K562 (cell line): Measurements from ENCODE around the gene STMP1. TPM values are rescaled to one million over a fixed set of nuclear protein-coding genes. Genes with fewer than 3 reads are reported as not detected.

Experiments
- ATAC-seq: fragments of 200-7000 bp; cut with Tn5 transposase; 3 replicates; pipeline ENCODE4 v1.9.1; 2020; ENCODE audit warnings: moderate library complexity
- BruUV-seq: library from RNA; stranded (reverse); fragments of 400-500 nt; replicated peaks from 2 replicates; lab custom pipeline; 2021; lab: Mats Ljungman, UMichigan
- CTCF ChIA-PET: fragments of 300-600 bp; formaldehyde crosslinking; extraction: SDS; loops from one replicate; lab custom pipeline; 2021; ENCODE audit warnings: low intra/inter-chr PET ratio; lab: Yijun Ruan, JAX
- POLR2A ChIA-PET: fragments of 300-600, 350-650 bp; sonication (Branson Sonifier 250); formaldehyde crosslinking; extraction: SDS; loops from one replicate; lab custom pipeline; 2021; ENCODE audit warnings: antibody characterized with exemption, inconsistent platforms; lab: Yijun Ruan, JAX
- DNase-seq, 4 experiments: peaks; one replicate each; pipeline versions ENCODE4 v3.0.0 to v3.0.0-alpha.2; 2011 to 2018; ENCODE audit warnings: low spot score in 3 of 4, mixed read lengths in 3 of 4; ENCODE audit errors: extremely low read depth in 1 of 4
- FAIRE-seq: peaks from 2 replicates; lab custom pipeline; 2011; peaks lifted over from hg19 to GRCh38; lab: Jason Lieb, UNC
- H2AFZ ChIP-seq: 2 replicates; pipeline ENCODE4 v1.6.0; 2011; ENCODE audit warnings: low read depth, low read length, control low read depth, inconsistent platforms
- H3K27ac ChIP-seq: fragments of 200-600 bp; 3 replicates; pipeline ENCODE4 v1.8.0; 2011; ENCODE audit warnings: low read depth, mild to moderate bottlenecking, control low read depth, inconsistent platforms, low read length, moderate library complexity, mixed read lengths; ENCODE audit errors: extremely low read depth
- H3K27me3 ChIP-seq, 2 experiments: fragments of 300-600 bp in 1 of 2; 2 replicates in 1 of 2; 3 replicates in 1 of 2; pipeline versions ENCODE4 v1.6.0 to v1.8.0; 2011; ENCODE audit warnings: inconsistent platforms in 2 of 2, low read length in 2 of 2, mild to moderate bottlenecking in 1 of 2, mixed read lengths in 1 of 2, moderate library complexity in 1 of 2; ENCODE audit not compliant: control insufficient read depth in 2 of 2, insufficient read depth in 2 of 2
- H3K36me3 ChIP-seq: fragments of 300-600 bp; 3 replicates; pipeline ENCODE4 v1.8.0; 2011; ENCODE audit warnings: mild to moderate bottlenecking, low read length, inconsistent platforms; ENCODE audit not compliant: control insufficient read depth, insufficient read depth
- H3K4me1 ChIP-seq, 2 experiments: fragments of 200-600 bp in 1 of 2; replicated peaks in 1 of 2; 2 replicates in 1 of 2; 3 replicates in 1 of 2; pipeline versions ENCODE4 v1.5.1 to v1.8.0; 2011; ENCODE audit warnings: inconsistent platforms in 2 of 2, low read length in 2 of 2, mild to moderate bottlenecking in 1 of 2, mixed read lengths in 1 of 2, moderate library complexity in 1 of 2; ENCODE audit not compliant: control insufficient read depth in 2 of 2, insufficient read depth in 2 of 2
- H3K4me2 ChIP-seq: 2 replicates; pipeline ENCODE4 v1.6.1; 2011; ENCODE audit warnings: low read length, control low read depth, inconsistent platforms, mixed read lengths; ENCODE audit not compliant: insufficient read depth
- H3K4me3 ChIP-seq: fragments of 200-600 bp; sonication (generic), shearing (Covaris generic); 2 replicates; pipeline ENCODE4 v1.5.1; 2016; ENCODE audit warnings: control low read depth, inconsistent platforms
- H3K79me2 ChIP-seq: fragments of 200-600 bp; 3 replicates; pipeline ENCODE4 v1.8.0; 2011; ENCODE audit warnings: low read length, inconsistent platforms; ENCODE audit not compliant: control insufficient read depth, insufficient read depth
- H3K9ac ChIP-seq, 2 experiments: 2 replicates each; pipeline versions ENCODE4 v1.6.0 to v1.6.1; 2011; ENCODE audit warnings: low read depth in 2 of 2, low read length in 2 of 2, control low read depth in 1 of 2, inconsistent platforms in 1 of 2, mild to moderate bottlenecking in 1 of 2, mixed read lengths in 1 of 2; ENCODE audit not compliant: insufficient read depth in 1 of 2
- H3K9me1 ChIP-seq: one replicate; pipeline ENCODE4 v1.6.0; 2011; ENCODE audit warnings: inconsistent platforms, mild to moderate bottlenecking, low read length, moderate library complexity; ENCODE audit not compliant: control insufficient read depth, insufficient read depth
- H3K9me3 ChIP-seq: replicated peaks from 2 replicates; pipeline ENCODE4 v1.5.1; 2011; ENCODE audit warnings: low read depth, low read length, inconsistent platforms; ENCODE audit not compliant: control insufficient read depth, insufficient read depth
- H4K20me1 ChIP-seq: replicated peaks from 2 replicates; pipeline ENCODE4 v1.6.1; 2011; ENCODE audit warnings: low read length, inconsistent platforms, mixed read lengths; ENCODE audit not compliant: control insufficient read depth, insufficient read depth
- CCNT2 ChIP-seq: IDR thresholded peaks from 2 replicates; pipeline ENCODE4 v1.6.1; 2011; ENCODE audit warnings: borderline replicate concordance, low read depth, mild to moderate bottlenecking, moderate library complexity, mixed read lengths, low read length; ENCODE audit not compliant: insufficient read length; ENCODE audit errors: extremely low read depth
- EZH2 ChIP-seq: IDR thresholded peaks from 2 replicates; pipeline ENCODE4 v1.6.1; 2012; ENCODE audit warnings: low read depth, mild to moderate bottlenecking, inconsistent platforms, low read length, borderline replicate concordance
- GMEB1 ChIP-seq: fragments of 250-450 bp; sonication (Bioruptor Pico); IDR thresholded peaks from 2 replicates; pipeline ENCODE4 v1.4.0; 2020; ENCODE audit warnings: mild to moderate bottlenecking
- MYNN ChIP-seq, 2 experiments: sonication (generic); formaldehyde crosslinking in 1 of 2; IDR thresholded peaks; 2 replicates each; pipeline versions ENCODE4 v1.5.0 to v1.6.1; 2016 to 2020; ENCODE audit warnings: antibody characterized with exemption in 1 of 2, missing genetic modification reagents in 1 of 2
- RBM34 ChIP-seq: fragments of 200-400 bp; formaldehyde crosslinking; IDR thresholded peaks from 2 replicates; pipeline ENCODE4 v1.6.1; 2018; ENCODE audit warnings: low read length, borderline replicate concordance; ENCODE audit not compliant: insufficient read depth
- RFX1 ChIP-seq: fragments of 450-650 bp; IDR thresholded peaks from 2 replicates; pipeline ENCODE4 v1.6.1; 2016; ENCODE audit warnings: mild to moderate bottlenecking, moderate library complexity
- RREB1 ChIP-seq: fragments of 250-450 bp; sonication (Bioruptor Pico); IDR thresholded peaks from 2 replicates; pipeline ENCODE4 v1.4.0; 2020
- SRSF9 ChIP-seq: fragments of 200-400 bp; formaldehyde crosslinking; IDR thresholded peaks from 2 replicates; pipeline ENCODE4 v1.6.1; 2017; ENCODE audit warnings: low read depth, low read length, borderline replicate concordance
- TCF3 ChIP-seq: sonication (generic); formaldehyde crosslinking; IDR thresholded peaks from 2 replicates; pipeline ENCODE4 v1.4.0; 2020; ENCODE audit warnings: mild to moderate bottlenecking, missing genetic modification reagents
- TFAP4 ChIP-seq: sonication (generic); formaldehyde crosslinking; IDR thresholded peaks from 2 replicates; pipeline ENCODE4 v1.8.0; 2022; ENCODE audit warnings: missing genetic modification reagents, mild to moderate bottlenecking, moderate library complexity, borderline replicate concordance
- U2AF2 ChIP-seq: fragments of 200-400 bp; formaldehyde crosslinking; optimal IDR thresholded peaks from 2 replicates; pipeline ENCODE3; 2017; ENCODE audit warnings: low read depth, mild to moderate bottlenecking, low read length
- ZBTB9 ChIP-seq: fragments of 450-650 bp; formaldehyde crosslinking; IDR thresholded peaks from 2 replicates; pipeline ENCODE4 v1.4.0; 2020; ENCODE audit warnings: mild to moderate bottlenecking, moderate library complexity
- ZNF507 ChIP-seq: conservative IDR thresholded peaks from 2 replicates; pipeline ENCODE4 v1.6.1; 2017; ENCODE audit warnings: missing genetic modification characterization, missing compliant biosample characterization
- WGBS: fragments of 100-300 bp; shearing (Covaris generic); methylation state at CpG from one replicate; pipeline ENCODE4 v1.1.6; 2016; ENCODE audit warnings: low coverage, mixed read lengths; ENCODE audit not compliant: insufficient coverage; ENCODE audit errors: missing lambda C conversion rate; 5-methylcytosine and 5-hydroxymethylcytosine counted together
- in situ Hi-C: fragments of 300-500 bp; cut with MboI; formaldehyde crosslinking; loops from 4 replicates; pipeline ENCODE4 v1.15.0; 2018; ENCODE audit warnings: inconsistent platforms, mixed read lengths
- intact Hi-C: fragments of 100-400 bp; cut with micrococcal nuclease; formaldehyde crosslinking; loops from 2 replicates; pipeline ENCODE4 v1.14.2; 2022
- polyA plus RNA-seq, 8 experiments: library from polyadenylated mRNA; depleted of rRNA in 4 of 8; stranded (reverse) in 5 of 8; unstranded in 3 of 8; fragments of >200 nt; fragmentation: Nextera tagmentation in 2 of 8; fragmentation: Illumina TruSeq in 1 of 8; extraction: Ambion mirVana in 2 of 8; extraction: Trizol in 1 of 8; gene quantifications; 2 replicates each; pipeline versions ENCODE4 v1.2.1 to v1.2.3, GENCODE V29; 2011 to 2014; ENCODE audit warnings: inconsistent platforms in 1 of 8, missing spikeins in 1 of 8
- total RNA-seq, 7 experiments: library from RNA; depleted of rRNA in 6 of 7; stranded (reverse); fragments of >200 nt in 6 of 7; fragmentation: Illumina TruSeq in 2 of 7; extraction: Trizol in 2 of 7; gene quantifications; 2 replicates each; pipeline versions ENCODE4 v1.2.1 to v1.2.3, GENCODE V29; 2011 to 2021; ENCODE audit warnings: low replicate concordance in 1 of 7

STMP1 gene
- total and polyA plus RNA-seq, 9 of the 15 experiments (the other 6 are each of a cell fraction or from before 2014, with no cell fraction given) = 10.6 to 249 (median 56.8) TPM

GRCh38 chr7:135687466-135687865 is 25.2 kb downstream of the STMP1 start:
- no peak for ATAC-seq
- Histone ChIP-seq H3K36me3 (no peaks in the 10 kb centered on the region; the same call in 2 of the 3 replicates), H3K79me2 (no peaks in the 10 kb centered on the region), H3K4me1 (no peaks in the 10 kb centered on the region), H3K9me3 (no peaks in the 10 kb centered on the region), H3K9ac (no peak overlapping the region), H2AFZ (no peak overlapping the region), H4K20me1 (0 out of 2 replicates have a peak, but pooled peaks cover 2% of the 10 kb centered on the region), H3K4me2 (no peak overlapping the region), H3K27me3 (no peaks in the 10 kb centered on the region), H3K9me1 (no peaks in the 10 kb centered on the region), H3K27ac (no peak overlapping the region), H3K4me3 (no peak overlapping the region)
- FAIRE-seq = peak; percentile 57
- ChIA-PET CTCF (no interaction called here), POLR2A (interaction anchor here (0.6 kb wide), 1 partner anchor 11 kb away, joined by 3 read pairs; no protein-coding TSS in a partner anchor)
- intact Hi-C loops (no loop called here), in situ Hi-C loops (no loop called here)
- BruUV-seq = no TSS peak
- 0% methylated on average over 1 of the region's 1 CpG for WGBS
- DNase-seq = no peak
- no peak for TF ChIP-seq RREB1
- TF ChIP-seq ZBTB9 = no peak
- TF ChIP-seq ZNF507 (tag) = no peak
- TF ChIP-seq GMEB1 (CRISPR knock-in tag) = no peak
- no peak for TF ChIP-seq TCF3
- TF ChIP-seq RBM34 = no peak
- TF ChIP-seq SRSF9 = no peak
- TF ChIP-seq EZH2 = no peak
- TF ChIP-seq CCNT2 = no peak
- TF ChIP-seq RFX1 = no peak
- TF ChIP-seq U2AF2 = no peak
- no peak for TF ChIP-seq MYNN (IDR thresholded peaks at IDR 0.05)
- TF ChIP-seq MYNN (CRISPR knock-in tag; IDR thresholded peaks at IDR 0.05) = no peak
- TF ChIP-seq TFAP4 (CRISPR knock-in tag) = no peak
